ENCODE measurements around the gene PAOX.

DNA sequence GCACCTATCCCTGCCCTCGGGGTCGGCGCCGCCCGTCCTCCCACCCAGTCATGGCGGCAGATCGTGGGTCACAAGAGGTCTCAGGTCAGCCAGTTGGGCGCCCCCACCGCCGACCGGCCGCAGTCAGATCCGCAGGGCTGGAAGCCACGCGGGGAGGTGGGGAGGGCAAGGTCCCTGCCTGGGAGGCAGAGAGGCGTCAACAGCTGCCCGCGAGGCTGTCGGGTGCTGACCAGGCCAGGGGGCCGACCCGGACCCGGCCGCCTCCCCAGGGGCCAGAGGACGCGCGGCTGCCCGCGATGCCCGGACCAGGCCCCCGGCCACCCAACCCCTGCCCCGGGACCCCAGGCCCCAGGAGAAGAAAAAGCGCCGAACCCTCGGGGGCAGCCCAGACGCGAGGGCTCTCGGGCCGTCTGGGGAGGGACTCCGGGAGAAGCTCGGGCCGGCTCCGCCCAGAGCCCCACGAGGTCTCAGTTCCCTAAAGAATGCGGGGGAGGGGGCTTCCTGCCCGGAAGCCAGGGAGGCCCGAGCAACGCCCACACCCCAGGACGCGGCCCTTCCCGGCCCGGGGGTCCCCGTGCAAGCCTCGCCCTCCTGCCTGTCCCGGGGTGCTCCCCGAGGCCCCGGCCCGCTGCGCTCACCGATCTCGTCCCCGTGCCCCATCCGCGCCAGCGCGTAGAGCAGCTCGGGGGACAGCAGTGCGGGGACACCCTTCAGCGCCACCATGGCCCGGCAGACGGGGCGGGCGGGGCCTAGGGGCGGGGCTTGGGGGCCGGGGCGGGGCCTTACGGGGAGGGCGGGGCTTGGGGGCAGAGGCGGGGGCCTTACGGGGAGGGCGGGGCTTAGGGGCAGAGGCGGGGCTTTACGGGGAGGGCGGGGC, 21.5 kb upstream of the PAOX start, which contains the start of gene FUOM:
- TF ChIP-seq, protein P1, sequence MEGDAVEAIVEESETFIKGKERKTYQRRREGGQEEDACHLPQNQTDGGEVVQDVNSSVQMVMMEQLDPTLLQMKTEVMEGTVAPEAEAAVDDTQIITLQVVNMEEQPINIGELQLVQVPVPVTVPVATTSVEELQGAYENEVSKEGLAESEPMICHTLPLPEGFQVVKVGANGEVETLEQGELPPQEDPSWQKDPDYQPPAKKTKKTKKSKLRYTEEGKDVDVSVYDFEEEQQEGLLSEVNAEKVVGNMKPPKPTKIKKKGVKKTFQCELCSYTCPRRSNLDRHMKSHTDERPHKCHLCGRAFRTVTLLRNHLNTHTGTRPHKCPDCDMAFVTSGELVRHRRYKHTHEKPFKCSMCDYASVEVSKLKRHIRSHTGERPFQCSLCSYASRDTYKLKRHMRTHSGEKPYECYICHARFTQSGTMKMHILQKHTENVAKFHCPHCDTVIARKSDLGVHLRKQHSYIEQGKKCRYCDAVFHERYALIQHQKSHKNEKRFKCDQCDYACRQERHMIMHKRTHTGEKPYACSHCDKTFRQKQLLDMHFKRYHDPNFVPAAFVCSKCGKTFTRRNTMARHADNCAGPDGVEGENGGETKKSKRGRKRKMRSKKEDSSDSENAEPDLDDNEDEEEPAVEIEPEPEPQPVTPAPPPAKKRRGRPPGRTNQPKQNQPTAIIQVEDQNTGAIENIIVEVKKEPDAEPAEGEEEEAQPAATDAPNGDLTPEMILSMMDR (IDR thresholded peaks at IDR 0.05): no peak
- no peak for TF ChIP-seq POLR2A (IDR thresholded peaks at IDR 0.05)

All from thyroid gland (tissue), 4 donors.